ENCODE results near the gene NLRP1. TPM values are rescaled to one million over a fixed set of nuclear protein-coding genes. Genes with fewer than 3 reads are reported as not detected.

The NLRP1 gene
- total and polyA plus RNA-seq, 2 of the 13 experiments (the other 11 are each of a cell fraction or from before 2014, with no cell fraction given): 3.4 to 3.7 TPM

- H4K20me1 ChIP-seq (ENCODE audit: insufficient read depth, low read length): no peaks in the 10 kb centered on the region
- H3K4me3 ChIP-seq (replicated peaks in 1 of 3; ENCODE audit: insufficient read depth in 1 of 3, low read depth in 2 of 3, low read length in 3 of 3): no peak overlapping the region
- H3K36me3 ChIP-seq (replicated peaks in 1 of 2; ENCODE audit: control insufficient read depth in 1 of 2, insufficient read depth in 2 of 2, low read length in 2 of 2): no peaks in the 10 kb centered on the region
- FAIRE-seq (peak; percentile 72), DNase-seq (ENCODE audit: low spot score) (peak; percentile 81), ATAC-seq (peak; percentile 67)
- no peaks in the 10 kb centered on the region for H3K4me1 ChIP-seq (ENCODE audit: insufficient read depth, low read length)
- no peak overlapping the region for H3K27ac ChIP-seq (ENCODE audit: extremely low read length, insufficient read depth, low read length)
- no peaks in the 10 kb centered on the region for H3K27me3 ChIP-seq (ENCODE audit: control insufficient read depth in 1 of 2, insufficient read depth in 2 of 2, low read length in 2 of 2)
- intact Hi-C loops (cut with micrococcal nuclease; ENCODE audit: unreplicated experiment) (loop anchor here (1.0 to 10.0 kb wide), 4 partner anchors 117 to 850 kb away; partner anchors contain the start of gene AIPL1), in situ Hi-C loops (cut with HindIII; ENCODE audit: extremely low pct_ligation_motif_present, low pct_unique_long_range_greater_than_20kb) (loop anchor here (5.0 kb wide), 2 partner anchors 120 to 835 kb away; no protein-coding TSS in a partner anchor)
- no peak overlapping the region for H2AFZ ChIP-seq (ENCODE audit: low read length)
- no TSS peak for BruUV-seq (replicated peaks)
- H3K79me2 ChIP-seq (ENCODE audit: insufficient read depth, low read length): no peaks in the 10 kb centered on the region
- H3K9me3 ChIP-seq (ENCODE audit: low read length): no peaks in the 10 kb centered on the region
- POLR2A ChIA-PET: no interaction called here
- 23% methylated on average over 6 of the region's 6 CpGs for WGBS (ENCODE audit: low lambda C conversion rate)
- TF ChIP-seq TERF1 (CRISPR knock-in tag; IDR thresholded peaks at IDR 0.05) (no peak), SIX1 (CRISPR knock-in tag; IDR thresholded peaks at IDR 0.05; ENCODE audit: borderline replicate concordance) (no peak), SMC3 (IDR thresholded peaks at IDR 0.05; ENCODE audit: low read length) (peak; percentile 86), RXRA (CRISPR knock-in tag; IDR thresholded peaks at IDR 0.05) (no peak), CHCHD3 (CRISPR knock-in tag; IDR thresholded peaks at IDR 0.05) (no peak), KMT2B (CRISPR knock-in tag; IDR thresholded peaks at IDR 0.05) (no peak), RAD21 (CRISPR knock-in tag; IDR thresholded peaks at IDR 0.05) (peak; percentile 72), STAG1 (CRISPR knock-in tag; IDR thresholded peaks at IDR 0.05) (peak; percentile 94), SIX4 (CRISPR knock-in tag; IDR thresholded peaks at IDR 0.05) (no peak)
- TF ChIP-seq, protein P1, sequence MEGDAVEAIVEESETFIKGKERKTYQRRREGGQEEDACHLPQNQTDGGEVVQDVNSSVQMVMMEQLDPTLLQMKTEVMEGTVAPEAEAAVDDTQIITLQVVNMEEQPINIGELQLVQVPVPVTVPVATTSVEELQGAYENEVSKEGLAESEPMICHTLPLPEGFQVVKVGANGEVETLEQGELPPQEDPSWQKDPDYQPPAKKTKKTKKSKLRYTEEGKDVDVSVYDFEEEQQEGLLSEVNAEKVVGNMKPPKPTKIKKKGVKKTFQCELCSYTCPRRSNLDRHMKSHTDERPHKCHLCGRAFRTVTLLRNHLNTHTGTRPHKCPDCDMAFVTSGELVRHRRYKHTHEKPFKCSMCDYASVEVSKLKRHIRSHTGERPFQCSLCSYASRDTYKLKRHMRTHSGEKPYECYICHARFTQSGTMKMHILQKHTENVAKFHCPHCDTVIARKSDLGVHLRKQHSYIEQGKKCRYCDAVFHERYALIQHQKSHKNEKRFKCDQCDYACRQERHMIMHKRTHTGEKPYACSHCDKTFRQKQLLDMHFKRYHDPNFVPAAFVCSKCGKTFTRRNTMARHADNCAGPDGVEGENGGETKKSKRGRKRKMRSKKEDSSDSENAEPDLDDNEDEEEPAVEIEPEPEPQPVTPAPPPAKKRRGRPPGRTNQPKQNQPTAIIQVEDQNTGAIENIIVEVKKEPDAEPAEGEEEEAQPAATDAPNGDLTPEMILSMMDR (CRISPR knock-in tag; IDR thresholded peaks at IDR 0.05): peak; percentile 86
- TF ChIP-seq, protein P2, sequence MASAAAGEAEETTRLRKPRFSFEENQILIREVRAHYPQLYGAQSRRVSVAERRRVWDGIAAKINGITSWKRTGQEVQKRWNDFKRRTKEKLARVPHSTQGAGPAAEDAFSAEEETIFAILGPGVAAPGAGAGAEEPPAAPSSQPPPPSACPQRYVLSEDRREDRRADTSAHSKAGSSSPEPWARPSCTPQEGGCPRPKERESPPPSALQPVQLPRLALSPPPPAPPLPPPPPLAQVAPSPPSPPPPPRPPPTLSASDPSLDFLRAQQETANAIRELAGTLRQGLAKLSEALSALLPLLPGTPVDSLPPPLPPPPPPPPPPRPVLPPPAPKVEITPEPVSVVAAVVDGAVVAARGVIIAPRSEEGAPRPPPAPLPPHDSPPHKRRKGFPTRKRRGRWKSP (CRISPR knock-in tag; IDR thresholded peaks at IDR 0.05): no peak
- H3K4me2 ChIP-seq (ENCODE audit: low read depth, low read length): no peak overlapping the region
- CTCF ChIA-PET (ENCODE audit: low intra/inter-chr PET ratio, low total read pairs): interaction anchor here (1.2 to 3.9 kb wide), 5 partner anchors 119 to 848 kb away, joined by 4 to 56 read pairs (median 5); no protein-coding TSS in a partner anchor
- H3K9ac ChIP-seq (ENCODE audit: insufficient read depth, low read depth, low read length): no peak overlapping the region
These were observed 3.2 kb upstream of the NLRP1 start for GRCh38 chr17:5587438-5588032.

Measured in HepG2 (cell line).